H9 (cell line): ENCODE measurements around the gene CNGB1. TPM values are rescaled to one million over a fixed set of nuclear protein-coding genes. Genes with fewer than 3 reads are reported as not detected.

ENCODE experiments used
- DNase-seq: peaks from one replicate; pipeline ENCODE4 v3.0.0-alpha.2; 2017
- H2AFZ ChIP-seq: one replicate; pipeline ENCODE4 v1.6.1; 2013; ENCODE audit warnings: mild to moderate bottlenecking, low read length, control low read depth, moderate library complexity
- H2AK5ac ChIP-seq: 2 replicates; pipeline ENCODE4 v1.6.1; 2013; ENCODE audit warnings: low read length, control low read depth, mixed read lengths; ENCODE audit not compliant: insufficient read length
- H2BK120ac ChIP-seq: one replicate; pipeline ENCODE4 v1.6.1; 2013; ENCODE audit warnings: low read depth, mild to moderate bottlenecking, low read length, control low read depth, inconsistent platforms; ENCODE audit not compliant: poor library complexity, severe bottlenecking
- H2BK12ac ChIP-seq: 2 replicates; pipeline ENCODE4 v1.6.1; 2013; ENCODE audit warnings: low read length, control low read depth, mixed read lengths, low read depth; ENCODE audit not compliant: insufficient read length
- H2BK15ac ChIP-seq: 2 replicates; pipeline ENCODE4 v1.6.1; 2013; ENCODE audit warnings: low read depth, low read length, control low read depth
- H2BK20ac ChIP-seq: one replicate; pipeline ENCODE4 v1.6.1; 2013; ENCODE audit warnings: low read depth, mild to moderate bottlenecking, low read length, control low read depth, inconsistent platforms; ENCODE audit not compliant: poor library complexity, severe bottlenecking
- H2BK5ac ChIP-seq: 2 replicates; pipeline ENCODE4 v1.6.1; 2013; ENCODE audit warnings: low read length, control low read depth, mixed read lengths; ENCODE audit not compliant: insufficient read length
- H3K14ac ChIP-seq: 2 replicates; pipeline ENCODE4 v1.6.1; 2013; ENCODE audit warnings: low read length, control low read depth; ENCODE audit not compliant: insufficient read depth
- H3K18ac ChIP-seq: 2 replicates; pipeline ENCODE4 v1.6.1; 2013; ENCODE audit warnings: low read depth, mild to moderate bottlenecking, mixed read lengths, low read length, control low read depth; ENCODE audit not compliant: insufficient read length
- H3K23ac ChIP-seq: 2 replicates; pipeline ENCODE4 v1.6.1; 2013; ENCODE audit warnings: low read length, control low read depth, mixed read lengths, low read depth; ENCODE audit not compliant: insufficient read length
- H3K23me2 ChIP-seq: 2 replicates; pipeline ENCODE4 v1.6.1; 2013; ENCODE audit warnings: low read depth, mild to moderate bottlenecking, mixed read lengths, low read length, control low read depth; ENCODE audit not compliant: insufficient read length, poor library complexity, severe bottlenecking
- H3K27ac ChIP-seq: 2 replicates; pipeline ENCODE4 v1.5.1; 2013; ENCODE audit warnings: low read length, control low read depth, mixed read lengths, low read depth; ENCODE audit not compliant: insufficient read length
- H3K27me3 ChIP-seq: 2 replicates; pipeline ENCODE4 v1.6.1; 2013; ENCODE audit warnings: low read length, control low read depth, inconsistent platforms; ENCODE audit not compliant: insufficient read depth
- H3K4ac ChIP-seq: 2 replicates; pipeline ENCODE4 v1.6.1; 2013; ENCODE audit warnings: low read depth, mild to moderate bottlenecking, control low read depth, inconsistent platforms, low read length, moderate library complexity
- H3K4me1 ChIP-seq: 2 replicates; pipeline ENCODE4 v1.6.1; 2013; ENCODE audit warnings: low read length, control low read depth, inconsistent platforms; ENCODE audit not compliant: insufficient read depth
- H3K4me2 ChIP-seq: 2 replicates; pipeline ENCODE4 v1.6.1; 2013; ENCODE audit warnings: low read length, control low read depth, mixed read lengths; ENCODE audit not compliant: insufficient read length, insufficient read depth
- H3K56ac ChIP-seq: 2 replicates; pipeline ENCODE4 v1.6.1; 2013; ENCODE audit warnings: low read depth, mild to moderate bottlenecking, mixed read lengths, low read length, control low read depth; ENCODE audit not compliant: insufficient read length
- H3K79me1 ChIP-seq: 2 replicates; pipeline ENCODE4 v1.6.1; 2013; ENCODE audit warnings: low read depth, mild to moderate bottlenecking, moderate library complexity, low read length, control low read depth, inconsistent platforms; ENCODE audit not compliant: insufficient read depth, poor library complexity, severe bottlenecking
- H3K79me2 ChIP-seq: 2 replicates; pipeline ENCODE4 v1.6.1; 2013; ENCODE audit warnings: low read length, control low read depth, inconsistent platforms; ENCODE audit not compliant: insufficient read depth
- H3K9ac ChIP-seq: 2 replicates; pipeline ENCODE4 v1.6.1; 2013; ENCODE audit warnings: low read length, control low read depth, mixed read lengths; ENCODE audit not compliant: insufficient read length; ENCODE audit errors: extremely low read depth
- H3K9me3 ChIP-seq: one replicate; pipeline ENCODE4 v1.6.1; 2013; ENCODE audit warnings: low read depth, low read length, inconsistent platforms; ENCODE audit not compliant: control insufficient read depth
- H3T11ph ChIP-seq: one replicate; pipeline ENCODE4 v1.6.1; 2013; ENCODE audit warnings: mild to moderate bottlenecking, low read length, control low read depth, inconsistent platforms
- H4K20me1 ChIP-seq: one replicate; pipeline ENCODE4 v1.6.1; 2013; ENCODE audit not compliant: control insufficient read depth, insufficient read length, insufficient read depth
- H4K5ac ChIP-seq: 2 replicates; pipeline ENCODE4 v1.6.1; 2013; ENCODE audit warnings: low read depth, mild to moderate bottlenecking, mixed read lengths, low read length, control low read depth; ENCODE audit not compliant: insufficient read length
- H4K8ac ChIP-seq: replicated peaks from 2 replicates; pipeline ENCODE4 v1.6.1; 2013; ENCODE audit warnings: low read length, control low read depth, mixed read lengths, low read depth; ENCODE audit not compliant: insufficient read length
- H4K91ac ChIP-seq: 2 replicates; pipeline ENCODE4 v1.6.1; 2013; ENCODE audit warnings: low read depth, mild to moderate bottlenecking, moderate library complexity, mixed read lengths, low read length, control low read depth; ENCODE audit not compliant: insufficient read length
- H3K27ac Mint-ChIP-seq, 3 experiments: 2 replicates in 2 of 3; 3 replicates in 1 of 3; pipeline ENCODE4 v1.8.0; 2020 to 2021; ENCODE audit warnings: mixed read lengths in 3 of 3, mild to moderate bottlenecking in 1 of 3, moderate library complexity in 1 of 3
- H3K27me3 Mint-ChIP-seq: 2 replicates; pipeline ENCODE4 v1.8.0; 2021; ENCODE audit warnings: low read depth, mild to moderate bottlenecking, moderate library complexity, mixed read lengths
- H3K36me3 Mint-ChIP-seq, 3 experiments: 2 replicates in 2 of 3; 3 replicates in 1 of 3; pipeline ENCODE4 v1.8.0; 2020 to 2021; ENCODE audit warnings: low read depth in 3 of 3, mixed read lengths in 3 of 3; ENCODE audit not compliant: insufficient read depth in 1 of 3
- H3K4me1 Mint-ChIP-seq, 2 experiments: 2 replicates each; pipeline ENCODE4 v1.8.0; 2020; ENCODE audit warnings: mixed read lengths in 2 of 2
- H3K4me3 Mint-ChIP-seq, 2 experiments: 2 replicates in 1 of 2; 3 replicates in 1 of 2; pipeline ENCODE4 v1.8.0; 2020 to 2021; ENCODE audit warnings: mild to moderate bottlenecking in 2 of 2, mixed read lengths in 2 of 2, moderate library complexity in 1 of 2
- H3K9me3 Mint-ChIP-seq, 2 experiments: 2 replicates in 1 of 2; 3 replicates in 1 of 2; pipeline ENCODE4 v1.8.0; 2020; ENCODE audit warnings: mild to moderate bottlenecking in 2 of 2, mixed read lengths in 2 of 2, moderate library complexity in 1 of 2
- CTCF ChIP-seq: fragments of 200-600 bp; sonication (generic); conservative IDR thresholded peaks from 3 replicates; pipeline ENCODE4 v1.8.0; 2021; ENCODE audit warnings: antibody characterized with exemption, mild to moderate bottlenecking
- WGBS: extraction: QIAGEN DNeasy Blood & Tissue Kit; methylation state at CpG from one replicate; pipeline ENCODE4 v1.1.7; 2013; ENCODE audit warnings: missing lambda C conversion rate, low lambda C conversion rate, mixed read lengths; ENCODE audit not compliant: insufficient read length; ENCODE audit errors: extremely low coverage; 5-methylcytosine and 5-hydroxymethylcytosine counted together
- total RNA-seq: library from RNA; stranded (reverse); gene quantifications from 2 replicates; pipeline ENCODE4 v1.2.1, GENCODE V29; 2021

The CNGB1 gene
- total RNA-seq, 1 experiment from 2014 or later, result not detected

DNA sequence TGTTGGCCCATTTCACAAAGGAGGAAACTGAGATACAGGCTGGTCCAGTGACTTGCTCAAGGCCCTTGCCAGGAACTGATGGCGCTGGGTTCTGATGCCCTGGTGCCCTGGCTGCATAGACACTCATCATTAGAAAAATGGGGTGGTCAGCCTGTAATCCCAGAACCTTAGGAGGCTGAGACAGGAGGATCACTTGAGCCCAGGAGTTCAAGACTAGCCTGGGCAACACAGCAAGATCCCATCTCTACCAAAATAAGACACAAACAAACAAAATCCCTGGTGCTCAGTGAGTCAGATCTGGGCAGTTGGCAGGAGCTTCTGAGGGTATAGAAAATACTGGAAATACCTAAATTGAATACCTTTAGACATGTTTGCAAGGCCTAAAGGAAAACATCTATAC lies 127.5 kb downstream of the CNGB1 start:
- no peak overlapping the region for H2BK120ac ChIP-seq
- no peak overlapping the region for H4K91ac ChIP-seq
- no peak overlapping the region for H4K8ac ChIP-seq
- no peaks in the 10 kb centered on the region for H3K79me2 ChIP-seq
- DNase-seq, result no peak
- Mint-ChIP-seq H3K36me3 (no peaks in the 10 kb centered on the region), H3K9me3 (0 out of 5 replicates have a peak, but pooled peaks cover 0 to 3% of the 10 kb centered on the region in 2 experiments), H3K27ac (no peak overlapping the region), H3K27me3 (peaks cover 12% of the 10 kb centered on the region), H3K4me1 (peaks cover 42 to 43% of the 10 kb centered on the region in 2 experiments), H3K4me3 (no peak overlapping the region)
- H4K5ac ChIP-seq, result no peak overlapping the region
- no peak overlapping the region for H3T11ph ChIP-seq
- H3K23ac ChIP-seq, result no peak overlapping the region
- no peak overlapping the region for H3K56ac ChIP-seq
- no peaks in the 10 kb centered on the region for H4K20me1 ChIP-seq
- peak overlapping the region; percentile 62 for H3K18ac ChIP-seq
- no CpG with 5 or more reads among the region's 1 CpG for WGBS
- peaks cover 6% of the 10 kb centered on the region; the same call in 1 of the 2 replicates for H3K4me1 ChIP-seq
- no peak overlapping the region for H2BK15ac ChIP-seq
- H3K23me2 ChIP-seq, result no peaks in the 10 kb centered on the region
- H3K14ac ChIP-seq, result no peak overlapping the region
- no peaks in the 10 kb centered on the region for H3K9me3 ChIP-seq
- H2BK12ac ChIP-seq, result no peak overlapping the region
- TF ChIP-seq CTCF, result no peak
- no peak overlapping the region for H3K27ac ChIP-seq
- no peak overlapping the region for H2BK5ac ChIP-seq
- no peak overlapping the region for H3K4ac ChIP-seq
- no peak overlapping the region for H3K4me2 ChIP-seq
- H2AFZ ChIP-seq, result no peak overlapping the region
- no peaks in the 10 kb centered on the region for H3K79me1 ChIP-seq
- H3K27me3 ChIP-seq, result no peaks in the 10 kb centered on the region; the same call in 1 of the 2 replicates
- no peak overlapping the region for H2BK20ac ChIP-seq
- no peak overlapping the region for H3K9ac ChIP-seq
- H2AK5ac ChIP-seq, result no peak overlapping the region
